Smooth muscle cell (in vitro differentiated cells): ENCODE results near the gene PRM2. TPM values are rescaled to one million over a fixed set of nuclear protein-coding genes. Genes with fewer than 3 reads are reported as not detected.

Experiments
- DNase-seq: peaks from one replicate; lab custom pipeline; 2025; ENCODE audit not compliant: unreplicated experiment; lab: John Stamatoyannopoulos, UW
- H2AFZ ChIP-seq: fragments of 200-600 bp; sonication (generic); 2 replicates; pipeline ENCODE4 v1.6.0; 2016; ENCODE audit warnings: antibody characterized with exemption, low read depth, mild to moderate bottlenecking
- H3F3A ChIP-seq: fragments of 200-600 bp; sonication (generic); 2 replicates; pipeline ENCODE4 v1.6.0; 2017; ENCODE audit warnings: antibody characterized with exemption, low read depth
- H3K27ac ChIP-seq: fragments of 200-600 bp; sonication (generic); 2 replicates; pipeline ENCODE4 v1.5.1; 2016; ENCODE audit warnings: low read depth, mild to moderate bottlenecking
- H3K27me3 ChIP-seq: fragments of 200-600 bp; sonication (generic); 2 replicates; pipeline ENCODE4 v1.6.1; 2016; ENCODE audit warnings: low read depth, mild to moderate bottlenecking
- H3K36me3 ChIP-seq: fragments of 200-600 bp; sonication (generic); 2 replicates; pipeline ENCODE4 v1.5.1; 2016; ENCODE audit warnings: low read depth
- H3K4me1 ChIP-seq: fragments of 200-600 bp; sonication (generic); 2 replicates; pipeline ENCODE4 v1.5.1; 2016; ENCODE audit warnings: low read depth
- H3K4me2 ChIP-seq: fragments of 200-600 bp; sonication (generic); 2 replicates; pipeline ENCODE4 v1.6.0; 2016; ENCODE audit warnings: mild to moderate bottlenecking
- H3K4me3 ChIP-seq: fragments of 200-600 bp; sonication (generic); 2 replicates; pipeline ENCODE4 v1.5.1; 2016; ENCODE audit warnings: mild to moderate bottlenecking
- H3K79me2 ChIP-seq: fragments of 200-600 bp; sonication (generic); 2 replicates; pipeline ENCODE4 v1.6.0; 2016; ENCODE audit warnings: low read depth, mild to moderate bottlenecking
- H3K9ac ChIP-seq: fragments of 200-600 bp; sonication (generic); 2 replicates; pipeline ENCODE4 v1.6.0; 2016; ENCODE audit warnings: low read depth
- H3K9me3 ChIP-seq: fragments of 200-600 bp; sonication (generic); replicated peaks from 2 replicates; pipeline ENCODE4 v1.5.1; 2016; ENCODE audit warnings: low read depth
- H4K20me1 ChIP-seq: fragments of 200-600 bp; sonication (generic); 2 replicates; pipeline ENCODE4 v1.6.0; 2016; ENCODE audit warnings: low read depth
- WGBS: methylation state at CpG from one replicate; pipeline ENCODE4 v1.1.7; 2016; ENCODE audit warnings: low lambda C conversion rate; 5-methylcytosine and 5-hydroxymethylcytosine counted together
- polyA plus RNA-seq: library from polyadenylated mRNA; unstranded; fragments of >200 nt; fragmentation: Nextera tagmentation; extraction: Ambion mirVana; gene quantifications from 2 replicates; pipeline ENCODE4 v1.2.1, GENCODE V29; 2016
- total RNA-seq: library from RNA; depleted of rRNA; stranded (reverse); fragments of >200 nt; gene quantifications from 2 replicates; pipeline ENCODE4 v1.2.3, GENCODE V29; 2014
- TF ChIP-seq, protein P1 (sequence below): fragments of 200-600 bp; sonication (generic); IDR thresholded peaks from 2 replicates; pipeline ENCODE4 v1.5.1; 2017; ENCODE audit warnings: borderline replicate concordance, mild to moderate bottlenecking, antibody characterized with exemption; ENCODE audit not compliant: insufficient read depth, poor library complexity, severe bottlenecking

The PRM2 gene
- total and polyA plus RNA-seq, 2 experiments from 2014 or later, result not detected

DNA sequence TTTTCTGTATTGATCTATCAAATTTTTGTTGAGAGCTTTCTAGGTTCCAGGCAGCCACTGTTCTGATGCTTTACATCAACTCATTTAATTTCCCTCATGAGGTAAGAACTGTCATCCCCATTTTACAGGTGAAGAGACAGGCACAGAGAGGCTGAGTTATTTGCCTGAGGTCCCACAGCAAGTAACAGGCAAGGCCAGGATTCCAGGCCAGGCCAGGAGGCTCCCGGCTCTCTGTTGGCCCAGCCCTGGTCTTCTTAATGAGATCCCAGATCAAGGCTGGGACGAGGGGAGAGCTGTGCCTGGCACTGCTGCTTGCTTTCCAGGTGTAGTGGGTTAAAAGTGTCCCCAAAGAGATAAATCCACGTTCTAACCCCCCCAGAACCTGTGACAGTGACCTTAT lies 46.5 kb upstream of the PRM2 start:
- whole genome bisulfite sequencing, result 89% methylated on average over 3 of the region's 3 CpGs
- Histone ChIP-seq H3K79me2 (no peaks in the 10 kb centered on the region), H3F3A (no peaks in the 10 kb centered on the region), H3K9me3 (no peaks in the 10 kb centered on the region), H3K27me3 (no peaks in the 10 kb centered on the region), H3K36me3 (no peaks in the 10 kb centered on the region), H3K4me1 (no peaks in the 10 kb centered on the region), H3K4me3 (no peak overlapping the region), H4K20me1 (no peaks in the 10 kb centered on the region), H2AFZ (no peak overlapping the region), H3K27ac (no peak overlapping the region), H3K4me2 (no peak overlapping the region), H3K9ac (no peak overlapping the region)
- TF ChIP-seq, protein P1, sequence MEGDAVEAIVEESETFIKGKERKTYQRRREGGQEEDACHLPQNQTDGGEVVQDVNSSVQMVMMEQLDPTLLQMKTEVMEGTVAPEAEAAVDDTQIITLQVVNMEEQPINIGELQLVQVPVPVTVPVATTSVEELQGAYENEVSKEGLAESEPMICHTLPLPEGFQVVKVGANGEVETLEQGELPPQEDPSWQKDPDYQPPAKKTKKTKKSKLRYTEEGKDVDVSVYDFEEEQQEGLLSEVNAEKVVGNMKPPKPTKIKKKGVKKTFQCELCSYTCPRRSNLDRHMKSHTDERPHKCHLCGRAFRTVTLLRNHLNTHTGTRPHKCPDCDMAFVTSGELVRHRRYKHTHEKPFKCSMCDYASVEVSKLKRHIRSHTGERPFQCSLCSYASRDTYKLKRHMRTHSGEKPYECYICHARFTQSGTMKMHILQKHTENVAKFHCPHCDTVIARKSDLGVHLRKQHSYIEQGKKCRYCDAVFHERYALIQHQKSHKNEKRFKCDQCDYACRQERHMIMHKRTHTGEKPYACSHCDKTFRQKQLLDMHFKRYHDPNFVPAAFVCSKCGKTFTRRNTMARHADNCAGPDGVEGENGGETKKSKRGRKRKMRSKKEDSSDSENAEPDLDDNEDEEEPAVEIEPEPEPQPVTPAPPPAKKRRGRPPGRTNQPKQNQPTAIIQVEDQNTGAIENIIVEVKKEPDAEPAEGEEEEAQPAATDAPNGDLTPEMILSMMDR, result no peak
- DNase-seq, result no peak

DNA sequence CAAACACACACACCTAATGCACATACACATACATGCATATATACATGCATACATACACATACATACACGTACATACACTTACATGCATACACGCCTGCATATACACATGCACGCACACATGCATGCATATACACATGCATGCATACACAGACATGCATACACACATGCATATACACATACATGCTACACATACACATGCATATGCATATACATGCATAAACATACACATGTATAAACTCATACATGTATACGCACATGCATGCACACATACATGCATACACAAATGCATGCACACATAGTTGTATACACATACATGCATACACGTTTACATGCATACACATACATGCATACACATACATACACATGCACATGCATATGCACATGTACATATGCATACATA lies 45.4 kb upstream of the PRM2 start:
- H3K4me3 ChIP-seq, result no peak overlapping the region
- 52% methylated on average over 5 of the region's 5 CpGs for WGBS
- no peaks in the 10 kb centered on the region for H3K9me3 ChIP-seq
- no peak overlapping the region for H3K27ac ChIP-seq
- TF ChIP-seq, protein P1, result no peak
- H3K4me2 ChIP-seq, result no peak overlapping the region
- peaks cover 1% of the 10 kb centered on the region for H3K4me1 ChIP-seq
- no peak overlapping the region for H3K9ac ChIP-seq
- no peaks in the 10 kb centered on the region for H3K36me3 ChIP-seq
- no peak for DNase-seq
- no peaks in the 10 kb centered on the region for H3F3A ChIP-seq
- H3K27me3 ChIP-seq, result no peaks in the 10 kb centered on the region
- no peaks in the 10 kb centered on the region for H4K20me1 ChIP-seq
- H3K79me2 ChIP-seq, result no peaks in the 10 kb centered on the region
- no peak overlapping the region for H2AFZ ChIP-seq

DNA sequence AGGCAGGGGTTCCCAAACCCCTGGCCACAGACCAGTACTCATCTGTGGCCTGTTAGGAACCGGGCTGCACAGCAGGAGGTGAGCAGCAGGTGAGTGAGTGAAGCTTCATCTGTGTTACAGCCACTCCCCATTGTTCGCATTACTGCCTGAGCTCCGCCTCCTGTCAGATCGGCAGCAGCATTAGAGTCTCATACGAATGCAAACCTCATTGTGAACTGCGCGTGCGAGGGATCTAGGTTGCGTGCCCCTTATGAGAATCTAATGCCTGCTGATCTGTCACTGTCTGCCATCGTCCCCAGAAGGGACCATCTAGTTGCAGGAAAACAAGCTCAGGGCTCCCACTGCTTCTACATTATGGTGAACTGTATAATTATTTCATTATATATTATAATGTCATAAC lies 43.9 kb upstream of the PRM2 start:
- Histone ChIP-seq H3K9me3 (no peaks in the 10 kb centered on the region), H3K79me2 (no peaks in the 10 kb centered on the region), H3K4me2 (no peak overlapping the region), H3K4me3 (no peak overlapping the region), H3K36me3 (no peaks in the 10 kb centered on the region), H3K4me1 (peaks cover 14% of the 10 kb centered on the region), H4K20me1 (no peaks in the 10 kb centered on the region), H3K27me3 (no peaks in the 10 kb centered on the region), H2AFZ (no peak overlapping the region), H3K9ac (no peak overlapping the region), H3F3A (no peaks in the 10 kb centered on the region), H3K27ac (no peak overlapping the region)
- 77% methylated on average over 10 of the region's 10 CpGs for WGBS
- TF ChIP-seq, protein P1, result no peak
- DNase-seq, result no peak

DNA sequence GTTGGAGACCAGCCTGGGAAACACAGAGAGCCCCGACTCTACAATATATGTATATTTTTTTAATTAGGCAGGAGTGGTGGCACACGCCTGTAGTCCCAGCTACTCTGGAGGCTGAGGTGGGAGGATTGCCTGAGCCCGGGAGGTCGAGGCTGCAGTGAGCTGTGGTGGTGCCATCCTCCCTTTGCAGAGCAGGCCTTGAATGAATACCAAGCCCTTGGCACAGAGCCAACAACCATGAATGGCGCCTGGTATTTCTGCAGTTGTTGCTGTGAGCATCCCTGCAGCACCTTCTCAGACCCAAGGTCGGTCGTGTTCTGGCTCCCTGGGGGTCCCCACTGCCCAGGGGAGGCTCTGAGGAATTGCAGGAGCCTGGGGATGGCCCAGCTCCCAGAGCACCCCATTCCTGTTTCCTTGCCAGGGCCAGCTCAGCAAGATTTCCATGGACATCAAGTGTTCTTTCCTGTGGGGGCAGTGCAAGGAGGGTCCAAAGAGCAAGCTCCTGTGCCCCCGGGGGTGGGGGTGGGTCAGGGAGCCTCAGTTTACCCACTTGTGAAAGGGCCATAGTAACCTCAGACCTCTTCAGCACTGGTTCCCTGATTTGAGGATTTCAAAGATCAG lies 43.4 kb upstream of the PRM2 start:
- no peak for DNase-seq
- Histone ChIP-seq H3K27me3 (no peaks in the 10 kb centered on the region), H3K4me3 (no peak overlapping the region), H3K4me1 (peaks cover 17% of the 10 kb centered on the region), H3K9ac (no peak overlapping the region), H3K79me2 (no peaks in the 10 kb centered on the region), H4K20me1 (no peaks in the 10 kb centered on the region), H3F3A (no peaks in the 10 kb centered on the region), H2AFZ (no peak overlapping the region), H3K36me3 (no peaks in the 10 kb centered on the region), H3K9me3 (no peaks in the 10 kb centered on the region), H3K27ac (no peak overlapping the region), H3K4me2 (no peak overlapping the region)
- 89% methylated on average over 8 of the region's 8 CpGs for WGBS
- TF ChIP-seq, protein P1, result no peak
